ENCODE data around the gene DIP2C.

DNA sequence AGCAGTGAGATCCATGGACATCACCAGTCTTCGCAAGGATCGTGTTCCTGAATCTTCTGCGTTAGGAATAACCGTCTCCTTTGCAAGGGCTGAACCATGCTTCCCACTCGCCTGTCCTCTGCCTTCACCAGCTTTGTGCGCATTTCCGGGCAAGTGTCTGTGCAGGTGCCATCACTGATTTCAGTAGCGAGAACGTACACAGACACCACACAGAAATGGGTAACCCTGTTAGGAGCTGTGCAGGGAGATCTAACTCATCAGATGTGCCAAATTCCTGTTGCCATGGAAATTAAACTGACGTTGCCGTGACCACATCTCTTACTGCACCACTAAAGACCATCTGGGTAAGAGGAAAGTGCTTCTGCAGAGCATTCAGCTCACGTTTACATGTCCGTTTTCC lies 146.3 kb downstream of the DIP2C start:
- TF ChIP-seq, protein P1, sequence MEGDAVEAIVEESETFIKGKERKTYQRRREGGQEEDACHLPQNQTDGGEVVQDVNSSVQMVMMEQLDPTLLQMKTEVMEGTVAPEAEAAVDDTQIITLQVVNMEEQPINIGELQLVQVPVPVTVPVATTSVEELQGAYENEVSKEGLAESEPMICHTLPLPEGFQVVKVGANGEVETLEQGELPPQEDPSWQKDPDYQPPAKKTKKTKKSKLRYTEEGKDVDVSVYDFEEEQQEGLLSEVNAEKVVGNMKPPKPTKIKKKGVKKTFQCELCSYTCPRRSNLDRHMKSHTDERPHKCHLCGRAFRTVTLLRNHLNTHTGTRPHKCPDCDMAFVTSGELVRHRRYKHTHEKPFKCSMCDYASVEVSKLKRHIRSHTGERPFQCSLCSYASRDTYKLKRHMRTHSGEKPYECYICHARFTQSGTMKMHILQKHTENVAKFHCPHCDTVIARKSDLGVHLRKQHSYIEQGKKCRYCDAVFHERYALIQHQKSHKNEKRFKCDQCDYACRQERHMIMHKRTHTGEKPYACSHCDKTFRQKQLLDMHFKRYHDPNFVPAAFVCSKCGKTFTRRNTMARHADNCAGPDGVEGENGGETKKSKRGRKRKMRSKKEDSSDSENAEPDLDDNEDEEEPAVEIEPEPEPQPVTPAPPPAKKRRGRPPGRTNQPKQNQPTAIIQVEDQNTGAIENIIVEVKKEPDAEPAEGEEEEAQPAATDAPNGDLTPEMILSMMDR (IDR thresholded peaks at IDR 0.05) = no peak
- TF ChIP-seq POLR2AphosphoS5 (IDR thresholded peaks at IDR 0.05; ENCODE audit: insufficient read depth in 1 of 2, low read depth in 1 of 2) = no peak
